CD14-positive monocyte (primary cell): ENCODE measurements around the gene DISP1. TPM values are rescaled to one million over a fixed set of nuclear protein-coding genes. Genes with fewer than 3 reads are reported as not detected.

Experiments
- DNase-seq, 3 donors: peaks; one replicate each; pipeline ENCODE4 v3.0.0-alpha.2; 2011 to 2022
- H2AFZ ChIP-seq: 2 replicates; pipeline ENCODE4 v1.6.0; 2012; ENCODE audit warnings: mild to moderate bottlenecking, low read depth, low read length, inconsistent platforms; ENCODE audit not compliant: insufficient read depth, poor library complexity, severe bottlenecking
- H3K27ac ChIP-seq, 2 donors: 1 replicate in 1 of 2; 2 replicates in 1 of 2; pipeline ENCODE4 v1.5.1; 2012 to 2013; ENCODE audit warnings: low read length in 2 of 2, control low read depth in 1 of 2, inconsistent platforms in 1 of 2, low read depth in 1 of 2, mild to moderate bottlenecking in 1 of 2
- H3K27me3 ChIP-seq, 2 donors: one replicate each; pipeline versions ENCODE4 v1.6.0 to v1.6.1; 2011 to 2013; ENCODE audit warnings: low read length in 2 of 2; ENCODE audit not compliant: control insufficient read depth in 2 of 2, insufficient read depth in 2 of 2
- H3K36me3 ChIP-seq, 2 donors: replicated peaks in 1 of 2; 1 replicate in 1 of 2; 2 replicates in 1 of 2; pipeline versions ENCODE4 v1.5.1 to v1.6.1; 2012 to 2013; ENCODE audit warnings: low read length in 2 of 2, control low read depth in 1 of 2, inconsistent platforms in 1 of 2, mild to moderate bottlenecking in 1 of 2; ENCODE audit not compliant: insufficient read depth in 2 of 2, control insufficient read depth in 1 of 2
- H3K4me1 ChIP-seq, 2 donors: 1 replicate in 1 of 2; 2 replicates in 1 of 2; pipeline versions ENCODE4 v1.5.1 to v1.6.1; 2012 to 2013; ENCODE audit warnings: low read length in 2 of 2, control low read depth in 1 of 2, inconsistent platforms in 1 of 2, mild to moderate bottlenecking in 1 of 2, moderate library complexity in 1 of 2; ENCODE audit not compliant: insufficient read depth in 2 of 2, control insufficient read depth in 1 of 2
- H3K4me2 ChIP-seq: replicated peaks from 2 replicates; pipeline ENCODE3; 2012; ENCODE audit warnings: low read length, moderate library complexity, mild to moderate bottlenecking; ENCODE audit not compliant: poor library complexity, severe bottlenecking; ENCODE audit errors: extremely low read depth
- H3K4me3 ChIP-seq, 3 experiments: fragments of 200-600 bp in 1 of 3; sonication (generic) in 1 of 3; replicated peaks in 1 of 3; 1 replicate in 2 of 3; 2 replicates in 1 of 3; pipeline ENCODE4 v1.5.1; 2011 to 2013; ENCODE audit warnings: low read length in 3 of 3, mild to moderate bottlenecking in 3 of 3, control low read depth in 2 of 3, low read depth in 2 of 3, inconsistent platforms in 1 of 3, moderate library complexity in 1 of 3
- H3K79me2 ChIP-seq: 2 replicates; pipeline ENCODE4 v1.6.0; 2012; ENCODE audit warnings: mild to moderate bottlenecking, control low read depth, inconsistent platforms, low read length, moderate library complexity; ENCODE audit not compliant: insufficient read depth
- H3K9ac ChIP-seq: 2 replicates; pipeline ENCODE4 v1.6.0; 2017; ENCODE audit warnings: low read length, mild to moderate bottlenecking; ENCODE audit not compliant: insufficient read depth, poor library complexity, severe bottlenecking
- H3K9me3 ChIP-seq, 2 donors: replicated peaks in 1 of 2; 1 replicate in 1 of 2; 2 replicates in 1 of 2; pipeline versions ENCODE4 v1.5.1 to v1.6.1; 2012 to 2013; ENCODE audit warnings: low read length in 2 of 2, control low read depth in 1 of 2; ENCODE audit not compliant: control insufficient read depth in 1 of 2, insufficient read depth in 1 of 2
- H4K20me1 ChIP-seq: 2 replicates; pipeline ENCODE4 v1.6.0; 2012; ENCODE audit warnings: mild to moderate bottlenecking, low read length, control low read depth, moderate library complexity; ENCODE audit not compliant: insufficient read depth
- H3K27ac Mint-ChIP-seq, 7 donors: one replicate each; pipeline ENCODE4 v1.8.0; 2020; ENCODE audit warnings: mild to moderate bottlenecking in 7 of 7, mixed read lengths in 7 of 7, moderate library complexity in 6 of 7, inconsistent platforms in 2 of 7
- H3K27me3 Mint-ChIP-seq, 3 donors: one replicate each; pipeline ENCODE4 v1.8.0; 2021 to 2022; ENCODE audit warnings: low read depth in 3 of 3, mild to moderate bottlenecking in 3 of 3, mixed read lengths in 3 of 3, moderate library complexity in 3 of 3, inconsistent platforms in 1 of 3
- H3K36me3 Mint-ChIP-seq, 2 donors: one replicate each; pipeline ENCODE4 v1.8.0; 2020; ENCODE audit warnings: mixed read lengths in 2 of 2, inconsistent platforms in 1 of 2, mild to moderate bottlenecking in 1 of 2
- H3K4me1 Mint-ChIP-seq: one replicate; pipeline ENCODE4 v1.8.0; 2020; ENCODE audit warnings: mild to moderate bottlenecking, mixed read lengths
- H3K4me3 Mint-ChIP-seq, 2 donors: one replicate each; pipeline ENCODE4 v1.8.0; 2020; ENCODE audit warnings: mild to moderate bottlenecking in 2 of 2, mixed read lengths in 2 of 2, moderate library complexity in 1 of 2
- H3K9me3 Mint-ChIP-seq, 7 donors: one replicate each; pipeline ENCODE4 v1.8.0; 2020 to 2022; ENCODE audit warnings: mixed read lengths in 7 of 7, mild to moderate bottlenecking in 6 of 7, moderate library complexity in 6 of 7, inconsistent platforms in 2 of 7
- CTCF ChIP-seq: fragments of 200-600 bp; IDR thresholded peaks from one replicate; pipeline ENCODE4 v1.8.0; 2022; ENCODE audit warnings: antibody characterized with exemption, mild to moderate bottlenecking
- WGBS: methylation state at CpG from one replicate; pipeline ENCODE4 v1.1.5; 2013; ENCODE audit warnings: missing lambda C conversion rate; ENCODE audit not compliant: insufficient coverage; 5-methylcytosine and 5-hydroxymethylcytosine counted together
- intact Hi-C, 2 donors: fragments of 100-400 bp; cut with micrococcal nuclease; formaldehyde crosslinking; loops; one replicate each; pipeline versions ENCODE4 v1.15.0 to v1.15.1; 2023
- polyA plus RNA-seq, 3 donors: library from polyadenylated mRNA; depleted of rRNA in 1 of 3; unstranded in 2 of 3; stranded (reverse) in 1 of 3; fragments of 300-500 nt in 2 of 3; fragments of >200 nt in 1 of 3; fragmentation: Illumina TruSeq in 2 of 3; gene quantifications; 1 replicate in 2 of 3; 2 replicates in 1 of 3; pipeline ENCODE4 v1.2.3, GENCODE V29; 2012 to 2021

The DISP1 gene
- polyA plus RNA-seq, 3 donors = 0.34 to 2.1 (median 0.61) TPM

- no peak overlapping the region for H3K27ac ChIP-seq
- H2AFZ ChIP-seq = no peak overlapping the region
- H3K9me3 ChIP-seq = peaks cover 0 to 4% of the 10 kb centered on the region in 2 donors
- no peaks in the 10 kb centered on the region for H4K20me1 ChIP-seq
- H3K36me3 ChIP-seq = no peaks in the 10 kb centered on the region
- DNase-seq = no peak
- WGBS = 0% methylated on average over 1 of the region's 2 CpGs
- no peak overlapping the region for H3K9ac ChIP-seq
- Mint-ChIP-seq H3K9me3 (peaks cover 2 to 16% (median 14%) of the 10 kb centered on the region in 7 donors), H3K4me1 (peaks cover 13% of the 10 kb centered on the region), H3K27me3 (peaks cover 2 to 7% (median 5%) of the 10 kb centered on the region in 3 donors), H3K36me3 (no peaks in the 10 kb centered on the region), H3K27ac (no peak overlapping the region), H3K4me3 (no peak overlapping the region)
- H3K4me1 ChIP-seq = no peaks in the 10 kb centered on the region
- H3K27me3 ChIP-seq = no peaks in the 10 kb centered on the region
- intact Hi-C loops = no loop called here
- H3K4me3 ChIP-seq = no peak overlapping the region
- H3K4me2 ChIP-seq = no peak overlapping the region
- no peak for TF ChIP-seq CTCF
- no peaks in the 10 kb centered on the region for H3K79me2 ChIP-seq
Measured at GRCh38 chr1:222785529-222785928, 29.3 kb upstream of the DISP1 start.

- 100% methylated on average over 1 of the region's 1 CpG for WGBS
- Histone ChIP-seq H3K36me3 (no peaks in the 10 kb centered on the region), H3K4me3 (no peak overlapping the region), H3K9ac (no peak overlapping the region), H4K20me1 (no peaks in the 10 kb centered on the region), H3K79me2 (no peaks in the 10 kb centered on the region), H3K4me2 (no peak overlapping the region), H3K27me3 (no peaks in the 10 kb centered on the region), H3K27ac (no peak overlapping the region), H2AFZ (no peak overlapping the region), H3K4me1 (no peaks in the 10 kb centered on the region), H3K9me3 (peaks cover 0 to 4% of the 10 kb centered on the region in 2 donors)
- Mint-ChIP-seq H3K27me3 (peaks cover 2 to 7% (median 5%) of the 10 kb centered on the region in 3 donors), H3K9me3 (peaks cover 2 to 13% (median 11%) of the 10 kb centered on the region in 7 donors), H3K27ac (no peak overlapping the region), H3K4me3 (no peak overlapping the region), H3K36me3 (no peaks in the 10 kb centered on the region), H3K4me1 (peaks cover 13% of the 10 kb centered on the region)
- no peak for DNase-seq
- intact Hi-C loops = no loop called here
- TF ChIP-seq CTCF = no peak
Measured at GRCh38 chr1:222786121-222786520, 28.7 kb upstream of the DISP1 start.
